ENCODE data around the gene COL23A1.

Gene COL23A1

DNA sequence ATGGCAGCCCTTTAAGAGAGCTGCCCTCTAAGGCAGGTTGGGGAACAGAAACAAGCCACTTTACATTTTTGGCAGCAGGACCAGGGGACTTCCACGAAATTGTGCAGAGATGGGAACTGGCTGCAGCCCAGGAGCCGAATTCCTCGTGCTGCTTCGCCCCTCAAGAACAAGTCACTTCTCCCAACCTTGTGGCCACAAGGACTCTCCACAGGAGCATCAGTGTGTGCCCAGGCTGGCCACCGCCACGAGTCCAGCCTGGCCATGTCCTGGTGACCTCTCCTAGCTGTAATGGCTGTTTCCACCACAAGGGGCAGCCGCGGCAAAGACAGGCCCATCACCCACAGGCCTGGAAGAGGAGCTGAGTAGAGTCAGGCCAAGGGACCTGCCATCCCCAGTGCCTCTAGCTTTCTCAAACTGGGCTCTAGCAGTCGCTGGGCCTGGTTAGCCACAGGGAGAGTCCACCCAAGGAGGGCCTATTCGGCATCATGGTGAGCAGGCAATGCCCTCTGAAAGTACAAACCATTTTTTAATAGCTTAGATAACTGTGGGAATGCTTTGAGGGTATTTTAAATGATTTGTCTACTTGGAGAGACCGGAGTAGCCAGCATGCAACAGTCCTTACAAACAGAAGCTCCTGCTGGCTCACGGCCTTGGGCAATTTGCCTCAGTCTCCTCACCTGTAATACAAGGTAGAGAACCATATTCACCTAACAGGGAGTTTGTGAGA is 129.0 kb downstream of the COL23A1 start:
- no peak overlapping the region for H3K27ac ChIP-seq (ENCODE audit: low read depth, low read length)
- no peaks in the 10 kb centered on the region for H3K9me3 ChIP-seq (ENCODE audit: control insufficient read depth in 5 of 5, low read length in 5 of 5)
- H3K36me3 ChIP-seq (ENCODE audit: control insufficient read depth in 5 of 5, insufficient read depth in 5 of 5, low read length in 5 of 5): no peaks in the 10 kb centered on the region
- peaks cover 0 to 10% (median 2%) of the 10 kb centered on the region in 5 donors for H3K4me1 ChIP-seq (ENCODE audit: control insufficient read depth in 5 of 5, insufficient read depth in 5 of 5, low read length in 5 of 5)
- H3K27me3 ChIP-seq (ENCODE audit: control insufficient read depth in 5 of 5, insufficient read depth in 4 of 5, low read length in 5 of 5): no peaks in the 10 kb centered on the region
- no peak overlapping the region for H3K4me3 ChIP-seq (ENCODE audit: low read depth in 1 of 5, low read length in 5 of 5)
- no peak overlapping the region for H3K9ac ChIP-seq (ENCODE audit: low read length in 5 of 5)

DNA sequence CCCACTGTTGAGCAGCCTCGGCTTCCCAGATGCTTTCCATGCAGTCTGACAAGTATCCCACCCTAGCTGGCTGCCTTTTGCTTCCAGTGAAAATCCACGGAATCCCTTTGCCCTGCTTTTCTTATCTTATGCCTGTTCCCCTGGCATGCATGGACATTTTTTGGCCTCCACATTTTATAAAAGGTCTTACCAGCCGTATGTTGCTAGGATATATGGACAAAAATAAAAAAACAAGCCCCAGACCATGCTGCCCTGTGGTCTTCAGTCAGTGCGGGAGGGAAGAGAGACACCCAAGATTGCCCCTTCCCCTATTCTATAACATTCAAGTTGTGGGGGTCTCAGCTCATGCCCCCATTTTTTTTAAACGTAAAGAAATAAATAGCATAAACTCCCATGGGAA is 129.6 kb downstream of the COL23A1 start:
- Histone ChIP-seq H3K27ac (ENCODE audit: low read depth, low read length) (no peak overlapping the region), H3K9me3 (ENCODE audit: control insufficient read depth in 5 of 5, low read length in 5 of 5) (no peaks in the 10 kb centered on the region), H3K36me3 (ENCODE audit: control insufficient read depth in 5 of 5, insufficient read depth in 5 of 5, low read length in 5 of 5) (no peaks in the 10 kb centered on the region), H3K4me3 (ENCODE audit: low read depth in 1 of 5, low read length in 5 of 5) (no peak overlapping the region), H3K9ac (ENCODE audit: low read length in 5 of 5) (no peak overlapping the region), H3K4me1 (ENCODE audit: control insufficient read depth in 5 of 5, insufficient read depth in 5 of 5, low read length in 5 of 5) (peaks cover 0 to 10% (median 2%) of the 10 kb centered on the region in 5 donors), H3K27me3 (ENCODE audit: control insufficient read depth in 5 of 5, insufficient read depth in 4 of 5, low read length in 5 of 5) (no peaks in the 10 kb centered on the region)

DNA sequence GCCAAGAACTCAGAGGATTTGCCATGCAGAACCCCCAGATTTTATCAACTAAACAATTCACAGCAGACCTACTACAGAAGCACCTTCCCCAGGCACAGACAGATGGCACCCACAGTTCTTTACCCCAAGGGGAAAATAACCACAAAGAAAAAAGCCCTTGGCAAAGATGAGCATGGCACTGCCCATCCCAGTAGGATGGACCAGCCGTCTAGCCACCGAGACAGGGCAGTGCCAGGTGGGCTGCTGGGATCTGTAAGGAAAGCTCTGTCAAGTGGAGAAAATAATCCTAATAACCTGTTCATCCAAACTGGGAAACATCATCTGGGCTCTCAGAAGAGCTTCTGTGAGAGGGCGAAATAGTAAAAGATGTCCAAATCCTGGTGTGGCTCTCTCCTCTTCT is 130.0 kb downstream of the COL23A1 start:
- Histone ChIP-seq H3K27ac (ENCODE audit: low read depth, low read length) (no peak overlapping the region), H3K9ac (ENCODE audit: low read length in 5 of 5) (no peak overlapping the region), H3K9me3 (ENCODE audit: control insufficient read depth in 5 of 5, low read length in 5 of 5) (no peaks in the 10 kb centered on the region), H3K4me3 (ENCODE audit: low read depth in 1 of 5, low read length in 5 of 5) (no peak overlapping the region), H3K27me3 (ENCODE audit: control insufficient read depth in 5 of 5, insufficient read depth in 4 of 5, low read length in 5 of 5) (no peaks in the 10 kb centered on the region), H3K4me1 (ENCODE audit: control insufficient read depth in 5 of 5, insufficient read depth in 5 of 5, low read length in 5 of 5) (peaks cover 0 to 10% (median 2%) of the 10 kb centered on the region in 5 donors), H3K36me3 (ENCODE audit: control insufficient read depth in 5 of 5, insufficient read depth in 5 of 5, low read length in 5 of 5) (no peaks in the 10 kb centered on the region)

DNA sequence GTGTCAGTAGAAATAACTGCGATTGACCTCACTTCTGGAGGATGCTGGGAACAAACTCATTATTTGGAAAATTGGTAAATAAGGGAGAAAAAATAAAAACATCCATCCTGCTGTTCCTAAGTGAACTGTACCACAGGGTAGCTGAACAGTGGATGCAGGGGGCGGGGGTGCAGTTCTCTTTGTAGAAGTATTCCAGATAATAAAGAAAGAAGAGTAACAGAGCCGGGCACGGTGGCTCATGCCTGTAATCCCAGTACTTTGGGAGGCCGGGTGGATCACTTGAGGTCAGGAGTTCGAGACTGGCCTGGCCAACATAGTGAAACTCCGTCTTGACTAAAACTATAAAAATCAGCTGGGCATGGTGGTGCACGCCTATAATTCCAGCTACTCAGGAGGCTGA is 132.1 kb downstream of the COL23A1 start:
- Histone ChIP-seq H3K27me3 (ENCODE audit: control insufficient read depth in 5 of 5, insufficient read depth in 4 of 5, low read length in 5 of 5) (no peaks in the 10 kb centered on the region), H3K4me1 (ENCODE audit: control insufficient read depth in 5 of 5, insufficient read depth in 5 of 5, low read length in 5 of 5) (peaks cover 0 to 10% (median 2%) of the 10 kb centered on the region in 5 donors), H3K4me3 (ENCODE audit: low read depth in 1 of 5, low read length in 5 of 5) (no peak overlapping the region), H3K9ac (ENCODE audit: low read length in 5 of 5) (no peak overlapping the region), H3K36me3 (ENCODE audit: control insufficient read depth in 5 of 5, insufficient read depth in 5 of 5, low read length in 5 of 5) (no peaks in the 10 kb centered on the region), H3K9me3 (ENCODE audit: control insufficient read depth in 5 of 5, low read length in 5 of 5) (no peaks in the 10 kb centered on the region), H3K27ac (ENCODE audit: low read depth, low read length) (no peak overlapping the region)

DNA sequence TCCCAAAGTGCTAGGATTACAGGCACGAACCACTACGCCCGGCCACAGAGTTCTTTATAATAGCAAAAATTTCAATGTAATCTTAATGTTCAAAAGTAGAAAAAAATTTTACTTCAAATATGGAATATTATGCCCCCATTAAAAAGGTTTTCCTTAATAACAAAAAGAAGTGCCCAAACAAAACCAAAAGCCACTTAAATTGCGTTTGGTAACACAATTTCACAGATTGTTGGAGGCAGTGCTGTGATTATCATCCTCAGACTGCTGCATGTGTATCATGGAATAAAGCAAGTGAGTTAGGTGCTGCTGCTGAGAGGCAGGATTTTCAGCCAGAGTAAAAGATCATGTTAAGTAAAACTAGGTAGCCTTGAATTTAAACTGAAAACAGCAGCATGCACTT is 132.7 kb downstream of the COL23A1 start:
- Histone ChIP-seq H3K9me3 (ENCODE audit: control insufficient read depth in 5 of 5, low read length in 5 of 5) (no peaks in the 10 kb centered on the region), H3K9ac (ENCODE audit: low read length in 5 of 5) (no peak overlapping the region), H3K4me1 (ENCODE audit: control insufficient read depth in 5 of 5, insufficient read depth in 5 of 5, low read length in 5 of 5) (peaks cover 0 to 10% (median 2%) of the 10 kb centered on the region in 5 donors), H3K4me3 (ENCODE audit: low read depth in 1 of 5, low read length in 5 of 5) (no peak overlapping the region), H3K36me3 (ENCODE audit: control insufficient read depth in 5 of 5, insufficient read depth in 5 of 5, low read length in 5 of 5) (no peaks in the 10 kb centered on the region), H3K27me3 (ENCODE audit: control insufficient read depth in 5 of 5, insufficient read depth in 4 of 5, low read length in 5 of 5) (no peaks in the 10 kb centered on the region), H3K27ac (ENCODE audit: low read depth, low read length) (no peak overlapping the region)

DNA sequence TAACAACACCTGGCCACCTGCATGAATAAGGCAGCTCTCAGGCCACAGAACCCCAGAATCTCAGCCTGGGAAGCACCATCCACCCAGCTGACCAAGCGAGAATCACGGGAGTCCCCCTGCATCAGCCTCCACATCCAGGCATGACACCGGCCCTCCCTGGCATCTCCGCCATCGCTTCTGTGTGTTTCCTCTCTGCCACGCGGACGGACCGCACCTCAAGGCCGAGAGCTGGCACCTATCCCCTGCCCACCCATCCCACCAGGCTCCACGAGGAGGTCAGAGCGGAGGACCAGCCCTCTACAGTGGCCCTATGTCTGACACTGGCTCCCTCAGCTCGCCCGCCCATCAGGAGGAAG is 134.7 kb downstream of the COL23A1 start:
- no peaks in the 10 kb centered on the region for H3K4me1 ChIP-seq (ENCODE audit: control insufficient read depth in 5 of 5, insufficient read depth in 5 of 5, low read length in 5 of 5)
- no peak overlapping the region for H3K4me3 ChIP-seq (ENCODE audit: low read depth in 1 of 5, low read length in 5 of 5)
- H3K9me3 ChIP-seq (ENCODE audit: control insufficient read depth in 5 of 5, low read length in 5 of 5): no peaks in the 10 kb centered on the region
- H3K27me3 ChIP-seq (ENCODE audit: control insufficient read depth in 5 of 5, insufficient read depth in 4 of 5, low read length in 5 of 5): no peaks in the 10 kb centered on the region
- H3K9ac ChIP-seq (ENCODE audit: low read length in 5 of 5): no peak overlapping the region
- no peaks in the 10 kb centered on the region for H3K36me3 ChIP-seq (ENCODE audit: control insufficient read depth in 5 of 5, insufficient read depth in 5 of 5, low read length in 5 of 5)
- no peak overlapping the region for H3K27ac ChIP-seq (ENCODE audit: low read depth, low read length)

DNA sequence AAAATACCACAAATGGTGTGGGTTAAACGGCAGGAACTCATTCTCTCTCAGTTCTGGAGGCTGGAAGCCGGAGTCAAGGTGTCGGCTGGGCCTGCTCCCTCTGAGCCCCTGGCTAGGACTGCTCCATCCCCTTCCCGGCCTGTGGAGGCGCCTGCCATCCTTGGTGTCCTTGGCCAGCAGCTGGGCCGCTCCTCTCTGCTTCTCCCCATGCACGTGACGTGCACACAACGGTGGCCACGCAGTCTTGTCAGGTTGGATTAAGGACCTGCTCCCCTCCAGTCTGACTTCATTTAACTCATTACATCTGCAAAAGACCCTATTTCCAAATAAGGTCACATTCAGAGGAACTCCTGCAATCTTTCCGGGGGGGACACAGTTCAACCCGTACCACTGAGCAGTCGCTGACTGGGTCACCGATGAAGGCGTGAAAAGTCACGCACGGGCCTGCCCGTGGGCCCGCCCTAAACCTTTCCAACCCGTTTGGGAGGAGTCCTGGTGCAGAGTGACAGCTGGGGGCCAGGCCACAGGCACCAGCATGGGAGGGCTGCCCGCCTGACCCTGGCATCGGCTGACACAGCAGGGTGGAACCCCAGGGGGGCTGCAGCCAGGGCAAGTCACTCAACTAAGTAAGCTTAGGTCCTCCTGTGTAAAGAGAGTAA is 135.2 kb downstream of the COL23A1 start:
- peaks cover 0 to 3% (median 2%) of the 10 kb centered on the region in 5 donors for H3K27me3 ChIP-seq (ENCODE audit: control insufficient read depth in 5 of 5, insufficient read depth in 4 of 5, low read length in 5 of 5)
- H3K9me3 ChIP-seq (ENCODE audit: control insufficient read depth in 5 of 5, low read length in 5 of 5): no peaks in the 10 kb centered on the region
- no peak overlapping the region for H3K27ac ChIP-seq (ENCODE audit: low read depth, low read length)
- H3K4me3 ChIP-seq (ENCODE audit: low read depth in 1 of 5, low read length in 5 of 5): no peak overlapping the region
- H3K36me3 ChIP-seq (ENCODE audit: control insufficient read depth in 5 of 5, insufficient read depth in 5 of 5, low read length in 5 of 5): no peaks in the 10 kb centered on the region
- no peaks in the 10 kb centered on the region for H3K4me1 ChIP-seq (ENCODE audit: control insufficient read depth in 5 of 5, insufficient read depth in 5 of 5, low read length in 5 of 5)
- H3K9ac ChIP-seq (ENCODE audit: low read length in 5 of 5): no peak overlapping the region

DNA sequence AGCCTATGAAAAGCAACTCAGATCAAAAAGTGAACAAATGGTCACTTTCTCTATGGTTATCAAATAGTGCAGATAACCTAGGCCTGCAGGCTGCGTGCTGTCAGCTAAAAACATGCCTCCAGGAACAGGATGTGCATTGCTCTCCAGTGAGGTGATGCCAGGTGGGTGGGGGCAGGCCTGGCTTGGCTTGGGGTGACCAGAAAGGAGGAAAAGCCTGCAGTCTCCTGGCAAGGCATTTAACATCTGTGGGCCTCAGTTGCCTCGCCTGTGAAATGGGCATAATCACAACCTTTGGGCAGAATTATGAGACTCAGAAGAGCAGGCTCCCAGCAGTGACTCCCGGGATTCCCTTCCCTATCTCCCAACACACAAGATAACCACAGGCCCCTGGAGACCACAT is 135.9 kb downstream of the COL23A1 start:
- Histone ChIP-seq H3K36me3 (ENCODE audit: control insufficient read depth in 5 of 5, insufficient read depth in 5 of 5, low read length in 5 of 5) (no peaks in the 10 kb centered on the region), H3K9ac (ENCODE audit: low read length in 5 of 5) (no peak overlapping the region), H3K27ac (ENCODE audit: low read depth, low read length) (no peak overlapping the region), H3K9me3 (ENCODE audit: control insufficient read depth in 5 of 5, low read length in 5 of 5) (no peaks in the 10 kb centered on the region), H3K4me3 (ENCODE audit: low read depth in 1 of 5, low read length in 5 of 5) (no peak overlapping the region), H3K4me1 (ENCODE audit: control insufficient read depth in 5 of 5, insufficient read depth in 5 of 5, low read length in 5 of 5) (no peaks in the 10 kb centered on the region), H3K27me3 (ENCODE audit: control insufficient read depth in 5 of 5, insufficient read depth in 4 of 5, low read length in 5 of 5) (peaks cover under 1 to 7% (median 6%) of the 10 kb centered on the region in 5 donors)

DNA sequence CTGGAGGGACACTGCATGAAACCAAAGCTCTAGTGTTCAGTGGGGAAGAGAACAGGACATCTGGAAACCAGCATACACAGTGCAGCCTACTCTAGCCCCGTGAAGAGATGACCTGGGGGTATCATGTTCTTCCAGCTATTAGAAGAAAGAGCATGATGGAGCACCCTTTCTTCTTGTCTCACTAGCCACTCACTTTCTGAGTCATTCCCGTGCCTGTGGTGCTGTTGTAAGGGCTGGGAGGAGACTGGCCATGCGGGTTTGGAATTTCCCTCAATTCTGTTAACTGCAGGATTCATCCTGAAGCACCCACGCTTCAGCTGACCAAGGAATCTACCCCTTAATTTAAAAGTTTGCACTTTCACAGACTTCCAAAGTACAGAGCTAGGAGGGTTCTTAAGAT is 137.0 kb downstream of the COL23A1 start:
- peaks cover 2 to 7% (median 6%) of the 10 kb centered on the region in 5 donors for H3K27me3 ChIP-seq (ENCODE audit: control insufficient read depth in 5 of 5, insufficient read depth in 4 of 5, low read length in 5 of 5)
- H3K27ac ChIP-seq (ENCODE audit: low read depth, low read length): no peak overlapping the region
- no peaks in the 10 kb centered on the region for H3K4me1 ChIP-seq (ENCODE audit: control insufficient read depth in 5 of 5, insufficient read depth in 5 of 5, low read length in 5 of 5)
- H3K9ac ChIP-seq (ENCODE audit: low read length in 5 of 5): no peak overlapping the region
- H3K4me3 ChIP-seq (ENCODE audit: low read depth in 1 of 5, low read length in 5 of 5): no peak overlapping the region
- no peaks in the 10 kb centered on the region for H3K36me3 ChIP-seq (ENCODE audit: control insufficient read depth in 5 of 5, insufficient read depth in 5 of 5, low read length in 5 of 5)
- no peaks in the 10 kb centered on the region for H3K9me3 ChIP-seq (ENCODE audit: control insufficient read depth in 5 of 5, low read length in 5 of 5)

DNA sequence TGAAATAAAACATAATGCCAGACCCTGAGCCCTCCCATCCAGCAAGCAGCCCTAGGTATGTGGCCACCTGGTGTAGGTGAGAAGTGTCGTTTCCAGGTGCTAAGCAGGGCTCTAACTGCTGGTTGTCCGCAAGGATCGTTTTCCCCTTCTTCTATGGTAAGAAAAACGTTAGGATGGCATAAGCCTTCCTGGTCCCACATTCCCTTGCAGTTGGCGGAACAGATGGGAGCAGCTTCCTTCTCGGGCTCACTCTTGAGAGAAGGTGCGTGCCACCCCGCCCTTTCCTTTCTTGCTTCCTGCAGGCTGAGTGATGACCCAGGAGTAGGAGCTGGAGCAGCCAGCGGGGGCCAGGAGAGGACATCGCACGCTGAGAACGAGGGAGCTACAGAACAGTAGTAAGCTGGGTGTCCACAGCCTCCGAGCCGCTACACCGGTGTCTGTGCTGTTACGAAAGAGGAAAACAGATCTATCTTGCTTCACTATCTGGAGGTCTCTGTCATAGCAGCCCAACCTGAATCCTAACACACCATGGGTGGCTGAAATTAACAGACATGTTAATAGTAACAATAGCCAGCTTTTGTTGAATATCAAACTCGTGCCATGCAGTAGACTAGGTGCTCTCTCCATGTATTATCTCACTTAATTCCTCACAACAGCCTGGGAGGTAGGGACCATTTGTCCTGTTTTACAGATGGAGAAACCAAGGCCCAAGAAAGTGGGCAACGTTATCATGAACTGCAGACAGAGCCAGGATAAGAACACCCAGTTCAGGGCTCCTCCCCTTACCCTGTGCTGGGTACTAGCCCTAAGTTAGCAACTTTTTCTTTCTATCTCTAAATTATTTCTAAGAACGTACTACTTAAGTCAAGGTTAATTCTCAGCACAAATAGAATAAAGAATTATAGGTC is 139.8 kb downstream of the COL23A1 start:
- no peak overlapping the region for H3K27ac ChIP-seq (ENCODE audit: low read depth, low read length)
- H3K4me3 ChIP-seq (ENCODE audit: low read depth in 1 of 5, low read length in 5 of 5): no peak overlapping the region
- H3K27me3 ChIP-seq (ENCODE audit: control insufficient read depth in 5 of 5, insufficient read depth in 4 of 5, low read length in 5 of 5): peaks cover 2 to 7% (median 6%) of the 10 kb centered on the region in 5 donors

More for the DNA sequence above, 139.8 kb downstream of the COL23A1 start:
- Histone ChIP-seq H3K4me1 (ENCODE audit: control insufficient read depth in 5 of 5, insufficient read depth in 5 of 5, low read length in 5 of 5) (no peaks in the 10 kb centered on the region), H3K9me3 (ENCODE audit: control insufficient read depth in 5 of 5, low read length in 5 of 5) (no peaks in the 10 kb centered on the region), H3K9ac (ENCODE audit: low read length in 5 of 5) (no peak overlapping the region), H3K36me3 (ENCODE audit: control insufficient read depth in 5 of 5, insufficient read depth in 5 of 5, low read length in 5 of 5) (no peaks in the 10 kb centered on the region)
